ENCODE data around the gene CBX2. TPM values are rescaled to one million over a fixed set of nuclear protein-coding genes. Genes with fewer than 3 reads are reported as not detected.

CBX2 gene
- total RNA-seq, 4 donors from 2014 or later = 4.6 to 12.9 (median 8.7) TPM

- intact Hi-C loops (cut with DNase I) = loop anchor here (10.0 kb wide), 1 partner anchor 246 kb away; no protein-coding TSS in a partner anchor
- DNase-seq = no peak
- Histone ChIP-seq H3K27me3 (peaks cover 23 to 97% (median 24%) of the 10 kb centered on the region in 4 donors), H3K9me3 (no peaks in the 10 kb centered on the region), H3K36me3 (no peaks in the 10 kb centered on the region), H3K27ac (no peak overlapping the region), H3K4me3 (peak overlapping the region in 1 of 4 donors; percentile 12), H3K4me1 (peaks cover 12 to 24% (median 12%) of the 10 kb centered on the region in 3 donors)
- 25 to 28% methylated on average over 9 to 10 of the region's 55 CpGs for WGBS, 2 donors
- TF ChIP-seq POLR2A (IDR thresholded peaks at IDR 0.05) (no peak), CTCF (IDR thresholded peaks at IDR 0.05) (no peak)
Observed at GRCh38 chr17:79748295-79749099, 29.5 kb upstream of the CBX2 start.

- Histone ChIP-seq H3K36me3 (no peaks in the 10 kb centered on the region), H3K4me1 (peaks cover 12 to 24% (median 12%) of the 10 kb centered on the region in 3 donors), H3K4me3 (no peak overlapping the region), H3K27ac (no peak overlapping the region), H3K27me3 (peaks cover 23 to 97% (median 24%) of the 10 kb centered on the region in 4 donors), H3K9me3 (no peaks in the 10 kb centered on the region)
- no peak for DNase-seq
- 31 to 47% methylated on average over 3 of the region's 3 CpGs for WGBS, 2 donors
- TF ChIP-seq CTCF (IDR thresholded peaks at IDR 0.05) (no peak), POLR2A (IDR thresholded peaks at IDR 0.05) (no peak)
- intact Hi-C loops (cut with DNase I) = loop anchor here (10.0 kb wide), 1 partner anchor 246 kb away; no protein-coding TSS in a partner anchor
Observed at GRCh38 chr17:79749156-79749815, 28.7 kb upstream of the CBX2 start.

- Histone ChIP-seq H3K27me3 (peaks cover 23 to 99% (median 24%) of the 10 kb centered on the region in 4 donors), H3K9me3 (no peaks in the 10 kb centered on the region), H3K4me1 (peaks cover 12 to 24% (median 12%) of the 10 kb centered on the region in 3 donors), H3K36me3 (no peaks in the 10 kb centered on the region), H3K4me3 (no peak overlapping the region), H3K27ac (no peak overlapping the region)
- DNase-seq = no peak
- intact Hi-C loops (cut with DNase I) = loop anchor here (10.0 kb wide), 1 partner anchor 245 kb away; no protein-coding TSS in a partner anchor
- TF ChIP-seq CTCF (IDR thresholded peaks at IDR 0.05) (no peak), POLR2A (IDR thresholded peaks at IDR 0.05) (no peak)
- 55 to 56% methylated on average over 3 of the region's 3 CpGs for WGBS, 2 donors
Observed at GRCh38 chr17:79749958-79750357, 28.0 kb upstream of the CBX2 start.

- Histone ChIP-seq H3K9me3 (no peaks in the 10 kb centered on the region), H3K27me3 (peaks cover 23 to 99% (median 24%) of the 10 kb centered on the region in 4 donors), H3K4me1 (peaks cover 12 to 24% (median 12%) of the 10 kb centered on the region in 3 donors), H3K36me3 (no peaks in the 10 kb centered on the region), H3K4me3 (no peak overlapping the region), H3K27ac (no peak overlapping the region)
- no peak for DNase-seq
- WGBS, 2 donors = 52 to 58% methylated on average over 13 of the region's 13 CpGs
- TF ChIP-seq CTCF (IDR thresholded peaks at IDR 0.05) (no peak), POLR2A (IDR thresholded peaks at IDR 0.05) (no peak)
- intact Hi-C loops (cut with DNase I) = no loop called here
Observed at GRCh38 chr17:79750650-79751545, 27.1 kb upstream of the CBX2 start.
